Measurements from ENCODE around the gene YIF1A. TPM values are rescaled to one million over a fixed set of nuclear protein-coding genes. Genes with fewer than 3 reads are reported as not detected.

Gene YIF1A
- polyA plus RNA-seq, 2 of the 4 experiments (the other 2 are of a cell fraction), result 79.7 to 99.7 TPM

DNA sequence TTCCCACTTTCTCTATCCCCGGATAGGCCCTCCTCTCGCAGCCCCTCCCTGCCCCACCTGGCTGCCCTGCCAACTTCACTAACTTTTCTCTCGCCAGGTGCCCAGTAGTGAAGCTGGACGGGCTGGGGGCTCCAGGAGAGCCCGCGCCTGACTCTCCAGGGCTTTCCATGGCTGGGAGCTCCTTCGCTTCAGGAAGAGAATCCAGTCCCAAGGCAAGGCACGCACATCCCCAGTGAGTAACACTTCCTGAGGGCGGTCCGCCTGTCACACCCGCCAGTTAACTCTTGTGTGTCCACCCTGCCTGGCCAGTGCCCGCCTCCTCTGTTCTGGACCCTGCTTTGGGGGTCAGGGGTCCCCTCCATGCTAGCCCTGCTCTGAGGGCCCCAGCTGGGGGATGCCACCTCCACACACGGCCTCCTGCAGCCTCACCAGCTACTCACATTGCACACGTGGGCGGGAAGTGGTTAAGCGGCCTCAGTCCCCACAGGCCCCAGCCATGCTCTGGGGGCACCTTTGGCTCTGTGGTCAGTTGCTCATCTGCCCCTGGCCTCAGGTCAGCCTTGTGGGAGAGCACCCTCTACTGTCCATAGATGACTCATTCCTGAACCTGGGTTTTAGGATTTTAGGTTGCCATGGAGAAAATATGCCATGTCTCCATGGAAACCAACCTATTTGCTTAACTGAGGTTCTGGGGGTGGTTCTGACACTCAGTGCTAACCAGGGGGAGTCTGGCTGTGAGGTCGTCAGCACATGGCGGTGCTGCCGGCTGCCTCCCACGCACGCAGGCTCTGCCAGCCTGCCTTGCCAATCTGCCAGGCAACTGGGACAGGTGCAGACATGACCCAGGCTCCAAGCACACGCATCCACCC, 47.5 kb upstream of the YIF1A start, which contains the start of gene RIN1 (continued):
- TF ChIP-seq BHLHE40 (IDR thresholded peaks at IDR 0.05; ENCODE audit: low read depth, low read length), result no peak

DNA sequence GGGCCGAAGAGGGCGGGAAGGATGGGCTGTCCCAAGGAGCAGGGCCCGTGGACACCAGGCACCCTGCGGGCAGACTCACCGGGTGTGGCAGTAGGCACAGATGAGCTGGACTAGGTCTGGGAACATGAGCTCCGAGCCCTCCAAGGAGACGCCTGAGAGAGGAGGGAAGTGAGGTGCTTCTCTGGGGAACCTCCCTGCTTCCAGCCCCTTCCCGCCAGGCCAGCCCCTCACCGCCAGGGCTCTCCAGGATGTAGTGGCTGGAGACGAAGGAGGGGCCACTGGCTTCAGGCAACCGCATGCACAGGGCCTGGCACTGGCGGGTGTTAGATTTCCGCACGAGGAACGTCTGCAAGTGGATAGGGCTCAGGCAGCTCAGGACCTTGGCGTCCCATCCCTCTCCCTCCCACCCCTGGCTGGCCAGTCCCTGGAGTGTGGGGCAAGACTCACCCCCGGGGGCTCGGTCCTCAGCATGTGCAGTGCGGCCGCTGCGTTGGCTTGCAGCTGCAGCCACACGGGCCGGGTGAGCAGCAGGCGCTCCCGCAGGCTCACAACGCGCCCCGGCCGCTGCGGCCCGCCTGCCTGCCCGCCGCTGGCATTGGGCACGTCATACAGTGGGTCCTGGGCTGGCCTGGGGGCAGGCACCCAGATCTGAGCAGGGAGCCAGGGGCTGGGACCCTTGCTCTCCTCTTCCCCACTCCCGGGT, 46.7 kb upstream of the YIF1A start:
- FAIRE-seq (no peak), DNase-seq (ENCODE audit: low read depth in 1 of 2, low spot score in 1 of 2) (no peak), ATAC-seq (peak; percentile 35 to 55)
- WGBS (ENCODE audit: missing lambda C conversion rate), result 6% methylated on average over 26 of the region's 35 CpGs
- ChIA-PET POLR2A (interaction anchor here (0.6 to 3.5 kb wide), 5 partner anchors 9 to 47 kb away, joined by 3 to 42 read pairs (median 4); partner anchors contain the start of genes BRMS1, CD248 and YIF1A), CTCF (interaction anchor here (0.7 to 8.7 kb wide), 16 partner anchors 9 to 63 kb away, joined by 3 to 247 read pairs (median 4); partner anchors contain the start of genes B4GAT1, BRMS1, CD248 and TMEM151A)
- H3K4me3 ChIP-seq, result peak overlapping the region; percentile 56
- peak overlapping the region; percentile 83 to 97 for H3K27ac ChIP-seq
- peak overlapping the region; percentile 92 for H3K4me2 ChIP-seq
- H3K9me3 ChIP-seq, result no peaks in the 10 kb centered on the region
- peaks cover 26% of the 10 kb centered on the region for H3K4me1 ChIP-seq
- TF ChIP-seq SMC3 (IDR thresholded peaks at IDR 0.05), result no peak
- TF ChIP-seq, protein P1, sequence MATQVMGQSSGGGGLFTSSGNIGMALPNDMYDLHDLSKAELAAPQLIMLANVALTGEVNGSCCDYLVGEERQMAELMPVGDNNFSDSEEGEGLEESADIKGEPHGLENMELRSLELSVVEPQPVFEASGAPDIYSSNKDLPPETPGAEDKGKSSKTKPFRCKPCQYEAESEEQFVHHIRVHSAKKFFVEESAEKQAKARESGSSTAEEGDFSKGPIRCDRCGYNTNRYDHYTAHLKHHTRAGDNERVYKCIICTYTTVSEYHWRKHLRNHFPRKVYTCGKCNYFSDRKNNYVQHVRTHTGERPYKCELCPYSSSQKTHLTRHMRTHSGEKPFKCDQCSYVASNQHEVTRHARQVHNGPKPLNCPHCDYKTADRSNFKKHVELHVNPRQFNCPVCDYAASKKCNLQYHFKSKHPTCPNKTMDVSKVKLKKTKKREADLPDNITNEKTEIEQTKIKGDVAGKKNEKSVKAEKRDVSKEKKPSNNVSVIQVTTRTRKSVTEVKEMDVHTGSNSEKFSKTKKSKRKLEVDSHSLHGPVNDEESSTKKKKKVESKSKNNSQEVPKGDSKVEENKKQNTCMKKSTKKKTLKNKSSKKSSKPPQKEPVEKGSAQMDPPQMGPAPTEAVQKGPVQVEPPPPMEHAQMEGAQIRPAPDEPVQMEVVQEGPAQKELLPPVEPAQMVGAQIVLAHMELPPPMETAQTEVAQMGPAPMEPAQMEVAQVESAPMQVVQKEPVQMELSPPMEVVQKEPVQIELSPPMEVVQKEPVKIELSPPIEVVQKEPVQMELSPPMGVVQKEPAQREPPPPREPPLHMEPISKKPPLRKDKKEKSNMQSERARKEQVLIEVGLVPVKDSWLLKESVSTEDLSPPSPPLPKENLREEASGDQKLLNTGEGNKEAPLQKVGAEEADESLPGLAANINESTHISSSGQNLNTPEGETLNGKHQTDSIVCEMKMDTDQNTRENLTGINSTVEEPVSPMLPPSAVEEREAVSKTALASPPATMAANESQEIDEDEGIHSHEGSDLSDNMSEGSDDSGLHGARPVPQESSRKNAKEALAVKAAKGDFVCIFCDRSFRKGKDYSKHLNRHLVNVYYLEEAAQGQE (IDR thresholded peaks at IDR 0.05), result no peak
- 0 out of 2 replicates have a peak, but pooled peaks have one; percentile 36 for TF ChIP-seq ZNF302 (CRISPR knock-in tag; IDR thresholded peaks at IDR 0.05)
- TF ChIP-seq POLR2AphosphoS2 (conservative IDR thresholded peaks at IDR 0.05; ENCODE audit: low read length), result no peak
- TF ChIP-seq PHF8 (IDR thresholded peaks at IDR 0.05; ENCODE audit: borderline replicate concordance, low read depth), result no peak
- no peak for TF ChIP-seq CHD2 (IDR thresholded peaks at IDR 0.05; ENCODE audit: low read length, partially characterized antibody)
- no peak for TF ChIP-seq FOSB (CRISPR knock-in tag; IDR thresholded peaks at IDR 0.05)
- no peak for TF ChIP-seq RAD21 (conservative IDR thresholded peaks at IDR 0.05 in 1 of 2, IDR thresholded peaks at IDR 0.05 in 1 of 2)
- no peak for TF ChIP-seq RNF2 (IDR thresholded peaks at IDR 0.05; ENCODE audit: borderline replicate concordance, low read depth)
- no peak for TF ChIP-seq GATA3 (IDR thresholded peaks at IDR 0.05; ENCODE audit: borderline replicate concordance)
- no peak for TF ChIP-seq KDM5A (IDR thresholded peaks at IDR 0.05)
- TF ChIP-seq, protein P2, sequence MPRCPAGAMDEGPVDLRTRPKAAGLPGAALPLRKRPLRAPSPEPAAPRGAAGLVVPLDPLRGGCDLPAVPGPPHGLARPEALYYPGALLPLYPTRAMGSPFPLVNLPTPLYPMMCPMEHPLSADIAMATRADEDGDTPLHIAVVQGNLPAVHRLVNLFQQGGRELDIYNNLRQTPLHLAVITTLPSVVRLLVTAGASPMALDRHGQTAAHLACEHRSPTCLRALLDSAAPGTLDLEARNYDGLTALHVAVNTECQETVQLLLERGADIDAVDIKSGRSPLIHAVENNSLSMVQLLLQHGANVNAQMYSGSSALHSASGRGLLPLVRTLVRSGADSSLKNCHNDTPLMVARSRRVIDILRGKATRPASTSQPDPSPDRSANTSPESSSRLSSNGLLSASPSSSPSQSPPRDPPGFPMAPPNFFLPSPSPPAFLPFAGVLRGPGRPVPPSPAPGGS (IDR thresholded peaks at IDR 0.05), result no peak
- TF ChIP-seq HEYL (CRISPR knock-in tag; IDR thresholded peaks at IDR 0.05), result no peak
- TF ChIP-seq, protein P3, sequence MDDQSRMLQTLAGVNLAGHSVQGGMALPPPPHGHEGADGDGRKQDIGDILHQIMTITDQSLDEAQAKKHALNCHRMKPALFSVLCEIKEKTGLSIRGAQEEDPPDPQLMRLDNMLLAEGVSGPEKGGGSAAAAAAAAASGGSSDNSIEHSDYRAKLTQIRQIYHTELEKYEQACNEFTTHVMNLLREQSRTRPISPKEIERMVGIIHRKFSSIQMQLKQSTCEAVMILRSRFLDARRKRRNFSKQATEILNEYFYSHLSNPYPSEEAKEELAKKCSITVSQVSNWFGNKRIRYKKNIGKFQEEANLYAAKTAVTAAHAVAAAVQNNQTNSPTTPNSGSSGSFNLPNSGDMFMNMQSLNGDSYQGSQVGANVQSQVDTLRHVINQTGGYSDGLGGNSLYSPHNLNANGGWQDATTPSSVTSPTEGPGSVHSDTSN (IDR thresholded peaks at IDR 0.05), result no peak
- no peak for TF ChIP-seq HOXB5 (CRISPR knock-in tag; IDR thresholded peaks at IDR 0.05)
- no peak for TF ChIP-seq EHMT2 (IDR thresholded peaks at IDR 0.05; ENCODE audit: low read depth)
- TF ChIP-seq, protein P4, sequence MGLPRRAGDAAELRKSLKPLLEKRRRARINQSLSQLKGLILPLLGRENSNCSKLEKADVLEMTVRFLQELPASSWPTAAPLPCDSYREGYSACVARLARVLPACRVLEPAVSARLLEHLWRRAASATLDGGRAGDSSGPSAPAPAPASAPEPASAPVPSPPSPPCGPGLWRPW (IDR thresholded peaks at IDR 0.05), result no peak
- TF ChIP-seq TP53 (CRISPR knock-in tag; IDR thresholded peaks at IDR 0.05), result no peak
- TF ChIP-seq, protein P5, sequence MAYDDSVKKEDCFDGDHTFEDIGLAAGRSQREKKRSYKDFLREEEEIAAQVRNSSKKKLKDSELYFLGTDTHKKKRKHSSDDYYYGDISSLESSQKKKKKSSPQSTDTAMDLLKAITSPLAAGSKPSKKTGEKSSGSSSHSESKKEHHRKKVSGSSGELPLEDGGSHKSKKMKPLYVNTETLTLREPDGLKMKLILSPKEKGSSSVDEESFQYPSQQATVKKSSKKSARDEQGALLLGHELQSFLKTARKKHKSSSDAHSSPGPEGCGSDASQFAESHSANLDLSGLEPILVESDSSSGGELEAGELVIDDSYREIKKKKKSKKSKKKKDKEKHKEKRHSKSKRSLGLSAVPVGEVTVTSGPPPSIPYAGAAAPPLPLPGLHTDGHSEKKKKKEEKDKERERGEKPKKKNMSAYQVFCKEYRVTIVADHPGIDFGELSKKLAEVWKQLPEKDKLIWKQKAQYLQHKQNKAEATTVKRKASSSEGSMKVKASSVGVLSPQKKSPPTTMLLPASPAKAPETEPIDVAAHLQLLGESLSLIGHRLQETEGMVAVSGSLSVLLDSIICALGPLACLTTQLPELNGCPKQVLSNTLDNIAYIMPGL (CRISPR knock-in tag; IDR thresholded peaks at IDR 0.05; ENCODE audit: borderline replicate concordance), result no peak
- no peak for TF ChIP-seq MAZ (IDR thresholded peaks at IDR 0.05; ENCODE audit: borderline replicate concordance, low read depth, low read length)
- TF ChIP-seq EHF (CRISPR knock-in tag; IDR thresholded peaks at IDR 0.05), result no peak
- TF ChIP-seq CEBPB (IDR thresholded peaks at IDR 0.05), result no peak
- 0 out of 2 replicates have a peak, but pooled peaks have one; percentile 1 for TF ChIP-seq ZC3H11A (IDR thresholded peaks at IDR 0.05)
- TF ChIP-seq, protein P6, sequence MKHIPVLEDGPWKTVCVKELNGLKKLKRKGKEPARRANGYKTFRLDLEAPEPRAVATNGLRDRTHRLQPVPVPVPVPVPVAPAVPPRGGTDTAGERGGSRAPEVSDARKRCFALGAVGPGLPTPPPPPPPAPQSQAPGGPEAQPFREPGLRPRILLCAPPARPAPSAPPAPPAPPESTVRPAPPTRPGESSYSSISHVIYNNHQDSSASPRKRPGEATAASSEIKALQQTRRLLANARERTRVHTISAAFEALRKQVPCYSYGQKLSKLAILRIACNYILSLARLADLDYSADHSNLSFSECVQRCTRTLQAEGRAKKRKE (CRISPR knock-in tag; IDR thresholded peaks at IDR 0.05; ENCODE audit: low read depth), result 0 out of 2 replicates have a peak, but pooled peaks have one; percentile 55
- no peak for TF ChIP-seq FOXS1 (CRISPR knock-in tag; IDR thresholded peaks at IDR 0.05)
